Spleen (tissue), 11 donors: ENCODE data around the gene VGF. TPM values are rescaled to one million over a fixed set of nuclear protein-coding genes. Genes with fewer than 3 reads are reported as not detected.
"Not testable (repeated sequence)": the region's sequence is repeated elsewhere in the genome, so short reads cannot be mapped to it uniquely, and the experiment has no call there.

ENCODE experiments used
- DNase-seq: peaks from one replicate; pipeline ENCODE4 v3.0.0-alpha.2; 2020
- H3K27ac ChIP-seq, 8 donors: fragments of 200-600 bp; sonication (generic) in 7 of 8; 1 replicate in 4 of 8; 2 replicates in 4 of 8; pipeline versions ENCODE4 v1.5.0 to v1.8.0; 2016 to 2021; ENCODE audit warnings: inconsistent platforms in 4 of 8, mild to moderate bottlenecking in 4 of 8, moderate library complexity in 1 of 8
- H3K27me3 ChIP-seq, 7 donors: fragments of 200-600 bp; sonication (generic) in 6 of 7; replicated peaks in 1 of 7; 1 replicate in 4 of 7; 2 replicates in 3 of 7; pipeline versions ENCODE4 v1.5.0 to v1.8.0; 2016 to 2021; ENCODE audit warnings: inconsistent platforms in 3 of 7, mild to moderate bottlenecking in 1 of 7
- H3K36me3 ChIP-seq, 6 donors: fragments of 200-600 bp; sonication (generic) in 5 of 6; 1 replicate in 4 of 6; 2 replicates in 2 of 6; pipeline versions ENCODE4 v1.5.0 to v1.8.0; 2016 to 2021; ENCODE audit warnings: inconsistent platforms in 2 of 6
- H3K4me1 ChIP-seq, 6 donors: fragments of 200-600 bp; sonication (generic) in 5 of 6; 1 replicate in 3 of 6; 2 replicates in 3 of 6; pipeline versions ENCODE4 v1.5.0 to v1.8.0; 2016 to 2021; ENCODE audit warnings: inconsistent platforms in 3 of 6
- H3K4me3 ChIP-seq, 8 donors: fragments of 200-600 bp; sonication (generic) in 7 of 8; 1 replicate in 4 of 8; 2 replicates in 4 of 8; pipeline versions ENCODE4 v1.5.0 to v1.8.0; 2016 to 2021; ENCODE audit warnings: inconsistent platforms in 4 of 8, mild to moderate bottlenecking in 4 of 8, moderate library complexity in 2 of 8
- H3K9me3 ChIP-seq, 8 donors: fragments of 200-600 bp; sonication (generic) in 7 of 8; 1 replicate in 4 of 8; 2 replicates in 4 of 8; pipeline versions ENCODE4 v1.5.0 to v1.8.0; 2016 to 2021; ENCODE audit warnings: inconsistent platforms in 4 of 8
- POLR2A ChIP-seq, 3 donors: fragments of 450-650 bp; IDR thresholded peaks; one replicate each; pipeline ENCODE4 v1.5.1; 2017; ENCODE audit warnings: antibody characterized with exemption in 3 of 3, mild to moderate bottlenecking in 1 of 3
- POLR2AphosphoS5 ChIP-seq, 3 donors: sonication (generic); formaldehyde crosslinking; IDR thresholded peaks; one replicate each; pipeline ENCODE4 v1.5.1; 2017; ENCODE audit warnings: antibody characterized with exemption in 3 of 3
- WGBS, 5 donors: extraction: QIAGEN DNeasy Blood & Tissue Kit in 3 of 5; methylation state at CpG; one replicate each; pipeline versions ENCODE4 v1.1.5 to v1.1.7; 2013 to 2018; 5-methylcytosine and 5-hydroxymethylcytosine counted together
- intact Hi-C: fragments of 100-400 bp; cut with DNase I; formaldehyde crosslinking; loops from one replicate; pipeline ENCODE4 v1.15.0; 2023; ENCODE audit warnings: low total_unique reads
- polyA plus RNA-seq, 3 donors: library from polyadenylated mRNA; stranded (reverse); fragments of 200-250 nt; gene quantifications; one replicate each; pipeline ENCODE4 v1.2.1, GENCODE V29; 2013
- total RNA-seq, 7 donors: library from RNA; depleted of rRNA in 3 of 7; stranded (reverse); fragments of >200 nt in 3 of 7; fragmentation: NEBNext Ultra II Directional in 4 of 7; extraction: Animal tissue kit (Norgen Biotek cat#: 25700) in 4 of 7; gene quantifications; one replicate each; pipeline versions ENCODE4 v1.1.0 to v1.2.1, GENCODE V29; 2016 to 2021
- TF ChIP-seq, protein P1 (sequence below), 11 experiments: fragments of 200-600 bp in 7 of 11; fragments of 450-650 bp in 4 of 11; sonication (generic) in 4 of 11; IDR thresholded peaks in 8 of 11; conservative IDR thresholded peaks in 3 of 11; 1 replicate in 7 of 11; 2 replicates in 4 of 11; pipeline versions ENCODE4 v1.4.0 to v1.8.0; 2016 to 2021; ENCODE audit warnings: antibody characterized with exemption in 11 of 11, inconsistent platforms in 4 of 11, mild to moderate bottlenecking in 1 of 11
- donor health status: healthy with polysubstance abuse.
- donor health status: DM: no; HTN: no; CAD: no; lungs with moderate emphysema.
- donor health status: DM: no; HTN: no; CAD: no.
- donor health status: Bipolar disorder and iron deficiency.
- donor health status: healthy.
- donor health status: DM: no; HTN: no; CAD: no.
- donor health status: DM: yes; HTN: yes; CAD: no.

The VGF gene
- total and polyA plus RNA-seq, 10 donors: 0.06 to 0.21 (median 0.14) TPM; not detected in 6

DNA sequence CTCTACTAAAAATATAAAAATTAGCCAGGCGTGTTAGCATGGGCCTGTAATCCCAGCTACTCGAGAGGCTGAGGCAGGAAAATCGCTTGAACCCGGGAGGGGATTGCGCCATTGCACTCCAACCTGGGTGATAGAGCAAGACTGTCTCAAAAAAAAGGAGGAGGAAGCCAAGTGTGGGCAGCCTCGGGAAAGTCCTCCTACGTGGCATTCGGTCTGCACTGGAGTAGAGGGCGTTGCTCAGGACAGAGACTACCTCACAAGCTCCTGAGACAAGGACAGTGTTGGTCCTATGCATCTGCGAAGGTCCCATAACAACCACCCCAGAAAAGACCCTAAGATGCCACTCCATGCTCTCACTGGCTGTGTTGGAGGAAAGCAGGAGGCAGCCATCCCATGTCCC, 48.5 kb downstream of the VGF start:
- Histone ChIP-seq H3K4me1 (peaks cover 0 to 18% (median 5%) of the 10 kb centered on the region in 6 donors), H3K36me3 (no peaks in the 10 kb centered on the region), H3K27me3 (peaks cover 0 to 11% (median 0%) of the 10 kb centered on the region in 7 donors), H3K9me3 (no peaks in the 10 kb centered on the region), H3K27ac (peak overlapping the region in 2 of 8 donors; percentile 18 to 40), H3K4me3 (no peak overlapping the region)
- TF ChIP-seq, protein P1, sequence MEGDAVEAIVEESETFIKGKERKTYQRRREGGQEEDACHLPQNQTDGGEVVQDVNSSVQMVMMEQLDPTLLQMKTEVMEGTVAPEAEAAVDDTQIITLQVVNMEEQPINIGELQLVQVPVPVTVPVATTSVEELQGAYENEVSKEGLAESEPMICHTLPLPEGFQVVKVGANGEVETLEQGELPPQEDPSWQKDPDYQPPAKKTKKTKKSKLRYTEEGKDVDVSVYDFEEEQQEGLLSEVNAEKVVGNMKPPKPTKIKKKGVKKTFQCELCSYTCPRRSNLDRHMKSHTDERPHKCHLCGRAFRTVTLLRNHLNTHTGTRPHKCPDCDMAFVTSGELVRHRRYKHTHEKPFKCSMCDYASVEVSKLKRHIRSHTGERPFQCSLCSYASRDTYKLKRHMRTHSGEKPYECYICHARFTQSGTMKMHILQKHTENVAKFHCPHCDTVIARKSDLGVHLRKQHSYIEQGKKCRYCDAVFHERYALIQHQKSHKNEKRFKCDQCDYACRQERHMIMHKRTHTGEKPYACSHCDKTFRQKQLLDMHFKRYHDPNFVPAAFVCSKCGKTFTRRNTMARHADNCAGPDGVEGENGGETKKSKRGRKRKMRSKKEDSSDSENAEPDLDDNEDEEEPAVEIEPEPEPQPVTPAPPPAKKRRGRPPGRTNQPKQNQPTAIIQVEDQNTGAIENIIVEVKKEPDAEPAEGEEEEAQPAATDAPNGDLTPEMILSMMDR (IDR thresholded peaks at IDR 0.05 in 8 of 11, conservative IDR thresholded peaks at IDR 0.05 in 3 of 11): no peak
- TF ChIP-seq POLR2A (IDR thresholded peaks at IDR 0.05): no peak
- no peak for DNase-seq
- intact Hi-C loops: no loop called here
- 67 to 86% (median 82%) methylated on average over 10 of the region's 10 CpGs for WGBS, 5 donors

DNA sequence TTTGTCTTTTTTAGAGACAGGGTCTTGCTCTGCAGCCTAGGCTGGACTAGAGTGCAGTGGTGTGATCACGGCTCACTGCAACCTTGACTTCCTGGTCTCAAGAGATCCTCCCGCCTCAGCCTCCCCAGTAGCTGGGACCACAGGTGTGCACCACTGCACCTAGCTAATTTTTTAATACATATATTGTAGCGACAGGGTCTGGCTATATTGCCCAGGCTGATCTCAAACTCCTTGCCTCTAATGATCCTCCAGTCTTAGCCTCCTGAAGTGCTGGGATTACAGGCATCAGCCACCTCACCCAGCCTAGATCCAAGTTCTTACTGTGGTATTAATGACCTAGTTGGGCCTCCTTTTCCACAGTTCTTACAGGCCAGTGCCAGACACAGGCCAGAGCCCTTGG, 50.2 kb downstream of the VGF start:
- no peak for DNase-seq
- TF ChIP-seq POLR2AphosphoS5 (IDR thresholded peaks at IDR 0.05) (no peak), POLR2A (IDR thresholded peaks at IDR 0.05) (no peak)
- TF ChIP-seq, protein P1 (IDR thresholded peaks at IDR 0.05 in 8 of 11, conservative IDR thresholded peaks at IDR 0.05 in 3 of 11): no peak
- no peaks in the 10 kb centered on the region for H3K36me3 ChIP-seq
- no peaks in the 10 kb centered on the region for H3K9me3 ChIP-seq
- intact Hi-C loops: no loop called here
- peaks cover 0 to 18% (median 3%) of the 10 kb centered on the region in 6 donors for H3K4me1 ChIP-seq
- H3K27me3 ChIP-seq: peaks cover 0 to 9% (median 0%) of the 10 kb centered on the region in 7 donors
- WGBS, 5 donors: 81 to 95% (median 84%) methylated on average over 3 of the region's 3 CpGs
- no peak overlapping the region for H3K27ac ChIP-seq
- no peak overlapping the region for H3K4me3 ChIP-seq

DNA sequence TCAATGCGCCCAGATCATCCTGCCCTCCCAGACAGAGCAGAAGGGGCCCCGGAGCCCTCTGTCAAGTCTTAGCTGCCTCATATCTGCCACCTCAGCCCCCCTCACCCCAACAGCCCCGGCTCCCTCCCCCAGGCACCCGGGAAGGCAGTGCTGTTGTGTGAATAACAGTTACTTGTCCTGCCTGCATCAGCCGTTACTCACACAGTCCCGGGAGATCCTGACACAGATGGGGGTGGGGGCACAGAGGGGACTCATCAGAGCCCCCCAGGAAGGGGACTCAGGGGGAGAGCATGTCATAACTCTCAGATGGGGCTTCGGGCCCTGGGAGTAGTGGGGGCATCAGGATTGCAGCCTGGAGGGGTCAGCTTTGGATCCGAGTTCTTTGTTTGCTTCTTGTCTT, 50.9 kb downstream of the VGF start:
- Histone ChIP-seq H3K36me3 (no peaks in the 10 kb centered on the region), H3K27me3 (peaks cover 0 to 3% (median 0%) of the 10 kb centered on the region in 7 donors), H3K27ac (peak overlapping the region in 2 of 8 donors; percentile 26 to 45), H3K4me1 (peaks cover 0 to 18% (median 3%) of the 10 kb centered on the region in 6 donors), H3K4me3 (no peak overlapping the region), H3K9me3 (no peaks in the 10 kb centered on the region)
- DNase-seq: no peak
- intact Hi-C loops: no loop called here
- no peak for TF ChIP-seq POLR2AphosphoS5 (IDR thresholded peaks at IDR 0.05)
- TF ChIP-seq, protein P1 (IDR thresholded peaks at IDR 0.05 in 8 of 11, conservative IDR thresholded peaks at IDR 0.05 in 3 of 11): no peak
- TF ChIP-seq POLR2A (IDR thresholded peaks at IDR 0.05): no peak
- WGBS, 5 donors: 69 to 77% (median 76%) methylated on average over 7 to 8 of the region's 8 CpGs

DNA sequence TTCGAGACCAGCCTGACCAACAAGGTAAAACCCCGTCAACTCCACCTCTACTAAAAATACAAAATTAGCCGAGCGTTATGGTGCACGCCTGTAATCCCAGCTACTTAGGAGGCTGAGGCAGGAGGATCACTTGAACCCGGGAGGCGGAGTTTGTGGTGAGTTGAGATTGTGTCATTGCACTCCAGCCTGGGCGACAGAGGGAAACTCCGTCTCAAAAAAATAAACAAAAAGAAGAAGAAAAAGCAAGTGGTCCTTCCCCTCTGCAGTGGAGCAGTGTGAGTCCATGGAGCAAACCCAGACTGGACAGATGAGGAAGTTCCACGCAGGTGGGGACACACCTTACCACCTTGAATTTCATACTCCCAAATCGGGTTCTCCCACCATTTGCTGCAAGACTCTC, 51.5 kb downstream of the VGF start:
- TF ChIP-seq POLR2A (IDR thresholded peaks at IDR 0.05) (no peak), POLR2AphosphoS5 (IDR thresholded peaks at IDR 0.05) (no peak)
- TF ChIP-seq, protein P1 (IDR thresholded peaks at IDR 0.05 in 8 of 11, conservative IDR thresholded peaks at IDR 0.05 in 3 of 11): no peak
- Histone ChIP-seq H3K27ac (peak overlapping the region in 2 of 8 donors; percentile 26 to 45), H3K4me1 (peaks cover 0 to 23% (median 8%) of the 10 kb centered on the region in 6 donors), H3K36me3 (no peaks in the 10 kb centered on the region), H3K27me3 (no peaks in the 10 kb centered on the region), H3K4me3 (no peak overlapping the region), H3K9me3 (no peaks in the 10 kb centered on the region)
- WGBS, 5 donors: 76 to 88% (median 84%) methylated on average over 11 of the region's 11 CpGs
- no peak for DNase-seq
- intact Hi-C loops: no loop called here

DNA sequence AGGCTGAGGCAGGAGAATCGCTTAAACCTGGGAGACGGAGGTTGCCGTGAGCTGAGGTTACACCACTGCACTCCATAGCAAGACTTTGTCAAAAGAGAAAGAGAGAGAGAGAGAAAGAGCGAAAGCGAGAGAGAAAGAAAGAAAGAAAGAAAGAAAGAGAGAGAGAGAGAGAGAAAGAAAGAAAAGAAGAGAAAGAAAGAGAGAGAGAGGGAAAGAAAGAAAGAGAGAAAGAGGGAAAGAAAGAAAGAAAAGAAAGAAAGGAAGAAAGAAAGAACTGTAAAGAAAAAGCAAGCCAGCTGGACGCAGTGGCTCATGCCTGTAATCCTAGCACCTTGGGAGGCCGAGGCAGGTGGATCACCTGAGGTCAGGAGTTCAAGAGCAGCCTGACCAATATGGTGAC, 52.2 kb downstream of the VGF start:
- H3K27me3 ChIP-seq, intact Hi-C loops, H3K4me3 ChIP-seq, H3K9me3 ChIP-seq, DNase-seq, H3K36me3 ChIP-seq: not testable (repeated sequence)
- peak overlapping the region in 5 of 8 donors; percentile 64 to 87 (median 76) for H3K27ac ChIP-seq
- 94 to 98% (median 96%) methylated on average over 7 of the region's 7 CpGs for WGBS, 5 donors
- peaks cover 0 to 30% (median 14%) of the 10 kb centered on the region in 6 donors for H3K4me1 ChIP-seq
